SK-N-SH treated with all-trans-retinoic acid at 6 μM for 48 hours (cell line): ENCODE measurements around the gene LIME1.

ENCODE experiments used
- BACH2 ChIP-seq: fragments of 250-450 bp; sonication (Bioruptor Pico); IDR thresholded peaks from 2 replicates; pipeline ENCODE4 v1.9.0; 2021; ENCODE audit warnings: mild to moderate bottlenecking, borderline replicate concordance
- CREB5 ChIP-seq: fragments of 250-450 bp; sonication (Bioruptor Pico); IDR thresholded peaks from 2 replicates; pipeline ENCODE4 v1.5.1; 2020; ENCODE audit warnings: low read depth, mild to moderate bottlenecking, moderate library complexity
- CSDC2 ChIP-seq: fragments of 250-450 bp; sonication (Bioruptor Pico); IDR thresholded peaks from 2 replicates; pipeline ENCODE4 v1.5.0; 2020; ENCODE audit warnings: mild to moderate bottlenecking, moderate library complexity
- ESRRG ChIP-seq: fragments of 250-450 bp; sonication (Bioruptor Pico); IDR thresholded peaks from 2 replicates; pipeline ENCODE4 v1.6.1; 2021; ENCODE audit warnings: mild to moderate bottlenecking
- ISL1 ChIP-seq: fragments of 250-450 bp; sonication (Bioruptor Pico); IDR thresholded peaks from 2 replicates; pipeline ENCODE4 v2.1.2; 2022; ENCODE audit warnings: mild to moderate bottlenecking, moderate library complexity
- SNAI2 ChIP-seq: fragments of 250-450 bp; sonication (Bioruptor Pico); IDR thresholded peaks from 2 replicates; pipeline ENCODE4 v1.5.0; 2020; ENCODE audit warnings: mild to moderate bottlenecking, moderate library complexity
- TCF4 ChIP-seq: fragments of 250-450 bp; sonication (Bioruptor Pico); IDR thresholded peaks from 2 replicates; pipeline ENCODE4 v1.8.0; 2021; ENCODE audit warnings: mild to moderate bottlenecking, moderate library complexity, borderline replicate concordance
- TOX ChIP-seq: fragments of 250-450 bp; sonication (Bioruptor Pico); IDR thresholded peaks from 2 replicates; pipeline ENCODE4 v1.8.0; 2021; ENCODE audit warnings: mild to moderate bottlenecking, moderate library complexity, borderline replicate concordance
- ZC3H10 ChIP-seq: fragments of 250-450 bp; sonication (Bioruptor Pico); IDR thresholded peaks from 2 replicates; pipeline ENCODE4 v1.5.1; 2021; ENCODE audit warnings: mild to moderate bottlenecking, moderate library complexity
- ZFP30 ChIP-seq: fragments of 450-650 bp; formaldehyde crosslinking; IDR thresholded peaks from 2 replicates; pipeline ENCODE4 v1.5.0; 2022; ENCODE audit warnings: mild to moderate bottlenecking, moderate library complexity
- ZNF565 ChIP-seq: fragments of 450-650 bp; formaldehyde crosslinking; conservative IDR thresholded peaks from 2 replicates; pipeline ENCODE4 v1.5.0; 2020; ENCODE audit warnings: low read depth, mild to moderate bottlenecking, moderate library complexity
- TF ChIP-seq, protein P1 (sequence below): fragments of 250-450 bp; sonication (Bioruptor Pico); IDR thresholded peaks from 2 replicates; pipeline ENCODE4 v1.8.0; 2020; ENCODE audit warnings: mild to moderate bottlenecking, moderate library complexity, borderline replicate concordance

DNA sequence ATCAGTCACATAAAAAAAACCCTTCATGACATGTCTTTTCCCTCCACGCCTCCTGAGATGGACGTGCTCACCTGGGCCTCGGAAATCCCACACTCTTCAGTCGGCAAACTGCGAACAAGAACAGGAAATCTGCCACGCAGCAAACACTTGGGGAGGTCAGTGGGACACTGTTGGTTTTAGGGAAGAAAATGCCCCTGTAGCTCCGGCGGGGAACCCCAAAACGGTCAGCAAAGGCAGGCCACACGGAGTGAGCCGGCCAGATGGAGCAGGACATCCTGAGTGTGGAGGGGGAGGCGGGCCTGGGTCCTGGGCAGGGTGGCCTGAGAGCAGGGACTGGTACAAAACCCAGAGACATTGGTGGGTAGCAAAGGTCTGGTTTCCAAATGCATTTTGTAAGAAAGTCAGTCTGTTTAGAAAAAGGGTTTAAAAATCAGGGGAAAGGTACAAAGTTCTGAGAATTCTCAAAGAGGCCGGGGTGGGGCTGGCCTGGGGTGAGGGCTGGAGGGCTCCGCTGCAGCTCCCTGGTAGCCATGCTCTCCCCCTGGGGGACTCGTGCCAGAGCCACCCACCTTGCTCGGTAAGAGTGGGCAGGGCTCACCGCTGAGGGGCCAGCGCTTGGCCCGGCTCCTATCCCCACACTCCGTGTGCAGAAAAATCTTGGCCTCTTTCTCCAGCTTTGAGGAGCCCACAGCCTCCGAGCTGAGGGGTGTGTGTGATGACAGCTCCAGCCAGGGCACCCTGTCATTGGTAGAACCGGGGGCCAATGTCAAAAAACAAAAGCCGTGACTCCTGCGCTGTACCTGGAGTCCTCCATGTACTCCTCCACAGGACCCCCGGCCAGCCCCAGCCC lies 8.3 kb downstream of the LIME1 start:
- no peak for TF ChIP-seq TCF4 (CRISPR knock-in tag)
- TF ChIP-seq CSDC2 = no peak
- no peak for TF ChIP-seq SNAI2
- no peak for TF ChIP-seq ZNF565 (CRISPR knock-in tag)
- TF ChIP-seq ESRRG (CRISPR knock-in tag) = no peak
- no peak for TF ChIP-seq ZFP30 (CRISPR knock-in tag)
- TF ChIP-seq TOX (CRISPR knock-in tag) = no peak
- no peak for TF ChIP-seq ISL1 (CRISPR knock-in tag)
- no peak for TF ChIP-seq CREB5
- no peak for TF ChIP-seq ZC3H10
- TF ChIP-seq, protein P1, sequence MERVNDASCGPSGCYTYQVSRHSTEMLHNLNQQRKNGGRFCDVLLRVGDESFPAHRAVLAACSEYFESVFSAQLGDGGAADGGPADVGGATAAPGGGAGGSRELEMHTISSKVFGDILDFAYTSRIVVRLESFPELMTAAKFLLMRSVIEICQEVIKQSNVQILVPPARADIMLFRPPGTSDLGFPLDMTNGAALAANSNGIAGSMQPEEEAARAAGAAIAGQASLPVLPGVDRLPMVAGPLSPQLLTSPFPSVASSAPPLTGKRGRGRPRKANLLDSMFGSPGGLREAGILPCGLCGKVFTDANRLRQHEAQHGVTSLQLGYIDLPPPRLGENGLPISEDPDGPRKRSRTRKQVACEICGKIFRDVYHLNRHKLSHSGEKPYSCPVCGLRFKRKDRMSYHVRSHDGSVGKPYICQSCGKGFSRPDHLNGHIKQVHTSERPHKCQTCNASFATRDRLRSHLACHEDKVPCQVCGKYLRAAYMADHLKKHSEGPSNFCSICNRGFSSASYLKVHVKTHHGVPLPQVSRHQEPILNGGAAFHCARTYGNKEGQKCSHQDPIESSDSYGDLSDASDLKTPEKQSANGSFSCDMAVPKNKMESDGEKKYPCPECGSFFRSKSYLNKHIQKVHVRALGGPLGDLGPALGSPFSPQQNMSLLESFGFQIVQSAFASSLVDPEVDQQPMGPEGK (CRISPR knock-in tag) = no peak
- TF ChIP-seq BACH2 (CRISPR knock-in tag) = no peak
